T-helper 1 cell treated with Interleukin-12 subunit alpha and Interleukin-12 subunit beta and Interleukin-4 antibody, amounts not matched to agents 30 μg/mL and 1 μg/mL, for 36 hours (primary cell): ENCODE results near the gene TTC4.

Source experiments
- H3K27ac Mint-ChIP-seq: one replicate; pipeline ENCODE4 v1.8.0; 2021; ENCODE audit warnings: mild to moderate bottlenecking, mixed read lengths
- H3K27me3 Mint-ChIP-seq: one replicate; pipeline ENCODE4 v1.8.0; 2021; ENCODE audit warnings: low read depth, mixed read lengths
- H3K36me3 Mint-ChIP-seq: one replicate; pipeline ENCODE4 v1.8.0; 2021; ENCODE audit warnings: low read depth, mixed read lengths
- H3K4me1 Mint-ChIP-seq: one replicate; pipeline ENCODE4 v1.8.0; 2021; ENCODE audit warnings: low read depth, mixed read lengths
- H3K4me3 Mint-ChIP-seq: one replicate; pipeline ENCODE4 v1.8.0; 2021; ENCODE audit warnings: mild to moderate bottlenecking, moderate library complexity, mixed read lengths
- H3K9me3 Mint-ChIP-seq: one replicate; pipeline ENCODE4 v1.8.0; 2021; ENCODE audit warnings: mixed read lengths

Gene TTC4, protein sequence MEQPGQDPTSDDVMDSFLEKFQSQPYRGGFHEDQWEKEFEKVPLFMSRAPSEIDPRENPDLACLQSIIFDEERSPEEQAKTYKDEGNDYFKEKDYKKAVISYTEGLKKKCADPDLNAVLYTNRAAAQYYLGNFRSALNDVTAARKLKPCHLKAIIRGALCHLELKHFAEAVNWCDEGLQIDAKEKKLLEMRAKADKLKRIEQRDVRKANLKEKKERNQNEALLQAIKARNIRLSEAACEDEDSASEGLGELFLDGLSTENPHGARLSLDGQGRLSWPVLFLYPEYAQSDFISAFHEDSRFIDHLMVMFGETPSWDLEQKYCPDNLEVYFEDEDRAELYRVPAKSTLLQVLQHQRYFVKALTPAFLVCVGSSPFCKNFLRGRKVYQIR

DNA sequence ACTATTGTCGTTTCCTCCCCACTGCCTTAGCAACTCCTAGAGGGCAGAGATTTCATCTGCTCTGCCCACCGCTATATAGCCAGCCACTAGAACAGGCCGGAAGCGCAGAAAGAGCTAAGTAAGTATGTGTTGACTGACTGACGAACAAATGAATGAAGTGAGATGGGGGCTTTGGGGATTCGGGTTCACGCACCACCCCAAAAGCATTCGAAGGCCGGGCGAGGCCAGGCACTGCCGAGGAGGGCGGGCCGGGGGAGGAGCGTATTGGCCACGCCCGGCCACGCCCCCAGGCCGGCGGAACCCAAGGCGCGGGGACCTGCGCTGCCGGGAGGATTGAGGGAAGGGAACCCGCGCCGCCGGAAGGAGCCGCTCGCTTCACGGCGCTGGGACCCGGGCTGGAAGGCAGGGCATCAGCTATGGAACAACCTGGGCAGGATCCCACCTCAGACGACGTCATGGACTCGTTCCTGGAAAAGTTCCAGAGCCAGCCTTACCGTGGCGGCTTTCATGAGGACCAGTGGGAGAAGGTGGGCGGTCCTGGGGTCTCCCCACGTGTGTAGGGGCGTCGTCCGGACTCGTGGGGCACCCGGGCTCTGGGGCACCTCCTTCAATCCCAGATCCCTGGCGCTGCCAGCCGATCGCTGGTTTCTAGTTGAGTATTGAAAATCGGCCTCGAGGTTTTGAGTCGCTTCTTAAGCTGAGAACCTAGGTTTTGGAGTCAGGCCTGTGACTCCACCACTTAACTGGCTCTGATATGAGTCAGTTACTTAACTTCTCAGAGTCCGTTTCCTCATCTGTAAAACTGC is at the start of gene TTC4:
TSS of gene TTC4 (plus strand) at position 369 of the 806 bp plus-strand sequence. CDS start at position 417, 48 bp downstream.
- peaks cover 11% of the 10 kb centered on the region for H3K36me3 Mint-ChIP-seq
- peak within 1 kb of the TSS; percentile 88 for H3K27ac Mint-ChIP-seq
- peaks cover 21% of the 10 kb centered on the region for H3K4me1 Mint-ChIP-seq
- no peaks in the 10 kb centered on the region for H3K9me3 Mint-ChIP-seq
- H3K4me3 Mint-ChIP-seq: peak within 1 kb of the TSS; percentile 88
- H3K27me3 Mint-ChIP-seq: no peaks in the 10 kb centered on the region

DNA sequence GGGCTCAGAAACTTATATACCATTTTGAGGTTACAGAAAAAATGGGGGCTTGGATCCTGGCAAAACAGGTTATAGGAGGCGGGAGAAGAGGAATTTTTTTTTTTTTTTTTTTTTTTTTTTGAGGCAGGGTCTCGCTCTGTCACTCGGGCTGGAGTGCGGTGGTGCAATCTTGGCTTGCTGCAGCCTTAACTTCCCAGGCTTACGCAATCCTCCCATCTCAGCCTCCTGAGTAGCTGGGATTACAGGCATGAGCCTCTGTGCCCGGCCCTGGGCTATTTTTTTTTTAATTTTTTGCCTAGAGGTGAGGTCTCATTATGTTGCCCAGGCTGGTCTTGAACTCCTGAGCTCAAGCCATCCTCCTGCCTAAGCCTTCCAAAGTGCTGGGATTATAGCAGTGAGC is 49.3 kb upstream of the TTC4 start:
- H3K9me3 Mint-ChIP-seq: peaks cover 4% of the 10 kb centered on the region
- no peak overlapping the region for H3K4me3 Mint-ChIP-seq
- H3K36me3 Mint-ChIP-seq: no peaks in the 10 kb centered on the region
- peaks cover 4% of the 10 kb centered on the region for H3K27me3 Mint-ChIP-seq
- no peaks in the 10 kb centered on the region for H3K4me1 Mint-ChIP-seq
- no peak overlapping the region for H3K27ac Mint-ChIP-seq

DNA sequence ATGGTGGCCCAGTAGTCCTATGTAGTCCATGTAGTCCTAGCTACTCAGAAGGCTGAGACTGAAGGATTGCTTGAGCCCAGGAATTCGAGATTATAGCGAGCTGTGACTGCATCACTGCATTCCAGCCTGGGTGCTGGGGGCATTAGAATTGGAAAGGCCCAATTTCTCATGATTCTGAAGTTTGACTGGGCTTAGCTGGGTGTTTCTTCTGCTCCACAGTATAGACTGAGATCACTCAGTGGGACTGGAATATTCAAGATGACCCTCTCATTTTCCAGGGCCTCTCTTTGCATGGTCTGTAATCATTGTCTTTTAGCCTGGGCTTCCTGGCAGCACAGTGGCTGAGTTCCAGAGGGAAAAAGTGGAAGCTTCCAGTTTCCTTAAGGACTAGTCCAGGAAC is 47.9 kb upstream of the TTC4 start:
- Mint-ChIP-seq H3K36me3 (no peaks in the 10 kb centered on the region), H3K4me1 (peaks cover 6% of the 10 kb centered on the region), H3K27me3 (peaks cover 4% of the 10 kb centered on the region), H3K27ac (no peak overlapping the region), H3K9me3 (peaks cover 4% of the 10 kb centered on the region), H3K4me3 (no peak overlapping the region)

DNA sequence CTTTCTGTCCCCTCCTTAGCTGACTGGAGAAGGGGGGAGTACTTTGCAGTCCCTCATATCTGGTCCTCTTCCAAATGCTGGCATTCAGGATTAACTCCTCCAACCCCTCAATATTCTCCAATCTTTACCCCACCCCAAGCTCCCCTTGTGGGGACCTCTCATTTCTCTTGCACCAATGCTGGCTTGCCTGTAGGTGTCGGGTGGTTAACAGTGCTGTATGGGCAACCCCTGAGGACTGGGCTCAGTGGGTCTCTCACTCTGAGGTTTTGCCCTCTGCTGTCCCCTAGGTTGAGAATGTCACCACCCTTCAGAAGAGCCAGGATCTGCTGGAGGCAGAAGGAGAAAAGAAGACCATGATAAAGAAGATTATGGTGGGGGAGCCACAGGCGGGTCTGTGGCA is 47.1 kb upstream of the TTC4 start:
- Mint-ChIP-seq H3K4me1 (peaks cover 6% of the 10 kb centered on the region), H3K27me3 (peaks cover 9% of the 10 kb centered on the region), H3K36me3 (no peaks in the 10 kb centered on the region), H3K4me3 (no peak overlapping the region), H3K27ac (no peak overlapping the region), H3K9me3 (peaks cover 4% of the 10 kb centered on the region)

DNA sequence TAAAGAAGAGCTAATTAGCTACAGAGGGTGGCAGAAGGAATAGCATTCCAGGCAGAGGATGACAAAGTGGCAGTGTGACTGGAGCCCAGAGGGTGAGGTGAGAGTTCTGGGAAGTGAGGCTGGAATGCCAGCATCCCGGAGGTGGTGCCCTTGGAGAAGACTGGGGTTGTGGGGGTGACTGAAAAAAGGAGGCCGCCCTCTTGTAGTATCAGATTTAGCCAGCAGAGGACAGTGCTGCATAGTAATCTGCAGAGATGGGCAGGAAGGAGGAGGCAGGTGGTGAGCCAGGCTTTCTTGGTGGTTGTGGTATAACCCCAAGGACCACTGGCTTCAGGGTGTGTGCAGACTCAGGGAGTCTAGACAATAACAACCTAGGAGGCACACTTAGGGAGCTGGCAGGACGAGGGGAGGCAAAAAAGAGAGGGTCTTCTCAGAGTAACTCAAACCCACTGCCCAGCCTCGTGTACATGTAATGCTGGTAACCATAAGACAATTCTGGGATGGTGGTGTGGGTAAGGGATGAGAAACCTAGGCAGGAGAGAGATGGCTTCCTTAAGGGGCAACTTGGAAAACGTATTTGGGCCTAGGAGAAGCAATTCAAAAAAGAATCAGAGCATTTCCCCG is 43.6 kb upstream of the TTC4 start:
- Mint-ChIP-seq H3K9me3 (peaks cover 4% of the 10 kb centered on the region), H3K27ac (no peak overlapping the region), H3K36me3 (no peaks in the 10 kb centered on the region), H3K27me3 (peaks cover 9% of the 10 kb centered on the region), H3K4me3 (no peak overlapping the region), H3K4me1 (peaks cover 6% of the 10 kb centered on the region)

DNA sequence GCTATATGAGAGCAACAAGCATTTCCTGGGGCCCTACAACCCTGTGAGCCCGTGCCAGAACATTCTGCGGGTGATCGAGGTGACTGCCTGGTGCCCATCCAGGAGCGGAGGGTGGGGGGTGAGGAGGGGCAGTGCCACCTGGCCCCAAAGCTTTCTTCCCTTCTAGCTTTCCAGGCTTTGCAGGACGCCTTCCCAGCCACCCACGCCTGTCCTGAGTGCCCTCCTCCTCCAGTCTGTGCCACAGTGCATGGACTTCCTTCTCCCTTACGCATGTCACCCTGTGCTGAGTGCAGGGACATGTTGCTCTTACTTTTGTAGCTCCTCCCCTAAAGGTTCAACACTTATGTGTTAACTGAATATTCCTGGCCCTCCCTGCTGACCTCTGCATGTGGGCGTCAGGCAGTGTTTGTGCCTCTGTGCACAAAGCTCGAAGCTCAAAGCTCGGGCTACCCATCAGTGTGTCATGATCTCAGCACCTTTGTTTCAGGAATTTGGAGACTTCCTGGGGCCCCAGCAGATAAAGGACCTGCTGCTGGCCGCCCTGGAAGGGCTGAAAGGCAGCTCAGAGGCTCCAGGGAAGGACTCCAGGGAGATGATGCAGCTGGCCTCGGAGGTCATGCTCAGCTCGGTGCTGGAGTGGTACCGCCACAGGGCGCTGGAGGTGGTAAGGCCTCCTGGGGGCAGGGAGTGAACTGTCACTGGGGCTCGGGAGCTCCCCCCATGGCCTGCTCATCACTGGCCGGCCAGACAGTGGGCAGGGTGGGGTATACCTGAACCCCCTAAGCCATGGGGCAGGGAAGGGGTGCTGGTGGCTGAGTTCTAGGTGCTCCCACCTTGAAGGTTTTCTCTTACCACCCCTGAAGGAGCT is 36.7 kb upstream of the TTC4 start:
- H3K4me3 Mint-ChIP-seq: no peak overlapping the region
- H3K36me3 Mint-ChIP-seq: no peaks in the 10 kb centered on the region
- no peak overlapping the region for H3K27ac Mint-ChIP-seq
- no peaks in the 10 kb centered on the region for H3K27me3 Mint-ChIP-seq
- H3K9me3 Mint-ChIP-seq: no peaks in the 10 kb centered on the region
- H3K4me1 Mint-ChIP-seq: no peaks in the 10 kb centered on the region

DNA sequence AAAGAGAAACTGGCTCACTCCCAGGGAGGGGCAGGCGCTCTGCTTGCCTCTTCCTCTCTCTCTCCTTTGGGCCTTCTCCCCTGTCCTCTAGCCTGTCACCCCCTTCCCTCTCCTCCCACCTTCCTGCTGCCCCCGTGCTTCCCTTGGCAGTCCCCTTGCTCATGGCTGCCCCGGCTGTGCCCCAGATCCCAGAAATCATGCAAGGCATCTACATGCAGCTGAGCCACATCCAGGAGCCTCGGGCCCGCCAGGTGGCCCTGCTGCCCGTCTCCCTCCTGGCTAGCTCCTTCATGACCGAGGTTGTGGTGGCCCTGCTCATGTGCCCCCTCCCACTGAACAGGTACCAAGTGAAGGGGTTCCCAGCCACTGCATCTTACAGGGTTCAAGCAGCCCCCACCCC is 36.0 kb upstream of the TTC4 start:
- no peak overlapping the region for H3K4me3 Mint-ChIP-seq

DNA sequence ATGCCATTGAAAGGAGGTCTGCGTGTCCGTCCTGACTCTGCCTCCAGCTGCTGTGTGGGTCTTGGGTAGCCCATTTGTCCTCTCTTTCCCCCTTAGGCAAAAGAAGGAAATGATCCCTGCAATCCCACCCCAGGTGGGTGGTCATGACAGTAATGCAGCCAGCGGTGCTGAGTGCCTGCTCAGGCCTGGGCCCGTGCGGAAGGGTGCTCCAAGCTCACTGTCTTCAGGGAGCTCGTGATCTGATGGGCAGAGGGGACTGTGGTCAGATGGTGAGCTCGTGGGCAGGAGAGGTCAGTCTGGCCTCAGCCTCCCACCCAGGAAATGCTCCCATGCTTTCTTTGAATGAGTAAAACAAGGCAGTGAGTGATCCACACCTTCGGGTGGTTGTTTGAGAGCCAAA is 35.3 kb upstream of the TTC4 start:
- H3K9me3 Mint-ChIP-seq: no peaks in the 10 kb centered on the region

More for the DNA sequence above, 36.0 kb upstream of the TTC4 start:
- Mint-ChIP-seq H3K27me3 (no peaks in the 10 kb centered on the region), H3K36me3 (no peaks in the 10 kb centered on the region), H3K9me3 (no peaks in the 10 kb centered on the region), H3K27ac (no peak overlapping the region), H3K4me1 (no peaks in the 10 kb centered on the region)

DNA sequence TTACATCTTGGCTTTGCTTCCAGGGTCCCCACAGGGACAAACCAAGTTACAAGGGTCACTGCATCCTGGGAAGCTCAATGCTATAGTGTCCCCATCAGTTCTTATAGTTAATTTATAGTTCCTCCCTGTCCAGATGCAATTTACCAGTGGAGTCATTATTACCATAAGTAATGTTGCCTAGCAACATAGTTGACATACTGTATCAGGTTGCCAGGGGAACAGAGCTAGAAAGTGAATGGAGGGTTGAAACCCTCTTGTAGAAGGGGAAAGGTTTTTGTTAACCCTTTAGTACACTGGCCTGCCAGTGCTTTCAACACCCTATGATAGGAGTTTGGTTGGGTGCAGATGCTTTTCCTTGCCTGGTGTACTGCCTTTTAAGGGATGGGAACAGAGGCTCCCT is 34.3 kb upstream of the TTC4 start:
- H3K36me3 Mint-ChIP-seq: no peaks in the 10 kb centered on the region
- H3K27ac Mint-ChIP-seq: no peak overlapping the region
- H3K4me1 Mint-ChIP-seq: no peaks in the 10 kb centered on the region
- no peaks in the 10 kb centered on the region for H3K9me3 Mint-ChIP-seq
- H3K4me3 Mint-ChIP-seq: no peak overlapping the region
- H3K27me3 Mint-ChIP-seq: no peaks in the 10 kb centered on the region

More for the DNA sequence above, 35.3 kb upstream of the TTC4 start:
- Mint-ChIP-seq H3K27ac (no peak overlapping the region), H3K27me3 (no peaks in the 10 kb centered on the region), H3K4me1 (no peaks in the 10 kb centered on the region), H3K36me3 (no peaks in the 10 kb centered on the region), H3K4me3 (no peak overlapping the region)

DNA sequence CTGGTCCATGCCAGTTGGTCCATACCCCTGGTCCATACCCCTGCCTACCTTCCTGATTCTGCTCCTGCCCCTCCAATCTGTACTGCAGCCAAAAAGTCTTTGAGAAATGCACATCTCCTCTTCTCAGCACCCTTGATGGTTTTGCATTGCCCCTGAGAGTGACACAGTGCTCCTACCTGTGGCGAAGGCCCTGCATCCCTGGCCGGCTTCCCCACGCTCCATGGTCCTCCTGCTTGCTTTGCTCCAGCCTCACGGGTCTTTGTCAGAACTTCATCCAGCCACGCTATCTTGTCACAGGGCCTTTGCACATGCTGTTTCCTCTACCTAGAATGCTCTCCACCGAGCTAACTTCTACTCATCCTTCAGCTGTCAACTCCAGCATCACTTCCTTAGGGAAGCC is 32.2 kb upstream of the TTC4 start:
- no peaks in the 10 kb centered on the region for H3K36me3 Mint-ChIP-seq
- H3K4me1 Mint-ChIP-seq: no peaks in the 10 kb centered on the region
- no peak overlapping the region for H3K4me3 Mint-ChIP-seq
- H3K27ac Mint-ChIP-seq: no peak overlapping the region
- H3K9me3 Mint-ChIP-seq: no peaks in the 10 kb centered on the region
- peaks cover under 1% of the 10 kb centered on the region for H3K27me3 Mint-ChIP-seq

DNA sequence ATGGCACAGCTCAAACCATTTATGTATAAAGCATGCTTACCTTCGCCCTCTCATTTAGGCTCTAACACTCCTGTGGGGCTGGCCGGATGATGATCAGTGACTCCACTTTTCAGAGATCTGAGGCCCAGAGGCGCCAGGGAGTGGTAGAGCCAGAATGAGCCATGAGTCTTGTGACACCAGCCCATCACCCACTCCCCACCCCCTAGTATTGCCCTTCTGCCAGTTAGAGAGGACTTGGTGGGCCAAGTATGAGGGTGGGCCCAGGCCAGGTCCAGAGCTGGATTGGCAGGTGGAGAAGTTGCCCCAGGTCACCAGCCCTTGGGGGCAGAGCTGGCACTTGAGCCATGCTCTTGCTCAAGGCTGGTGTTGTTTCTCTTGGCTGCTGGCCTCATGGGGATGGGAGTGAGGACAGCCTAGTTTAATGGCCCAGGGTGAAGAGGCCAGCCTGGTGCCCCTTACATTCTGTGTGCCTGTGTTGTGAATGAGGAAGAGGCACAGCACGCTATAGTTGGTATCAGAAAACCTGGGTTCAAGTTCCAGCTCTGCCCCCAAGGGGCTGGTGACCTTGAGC is 30.2 kb upstream of the TTC4 start:
- H3K36me3 Mint-ChIP-seq: no peaks in the 10 kb centered on the region
- no peak overlapping the region for H3K4me3 Mint-ChIP-seq
- peaks cover 3% of the 10 kb centered on the region for H3K27me3 Mint-ChIP-seq
- H3K27ac Mint-ChIP-seq: no peak overlapping the region
- H3K4me1 Mint-ChIP-seq: no peaks in the 10 kb centered on the region
- no peaks in the 10 kb centered on the region for H3K9me3 Mint-ChIP-seq

DNA sequence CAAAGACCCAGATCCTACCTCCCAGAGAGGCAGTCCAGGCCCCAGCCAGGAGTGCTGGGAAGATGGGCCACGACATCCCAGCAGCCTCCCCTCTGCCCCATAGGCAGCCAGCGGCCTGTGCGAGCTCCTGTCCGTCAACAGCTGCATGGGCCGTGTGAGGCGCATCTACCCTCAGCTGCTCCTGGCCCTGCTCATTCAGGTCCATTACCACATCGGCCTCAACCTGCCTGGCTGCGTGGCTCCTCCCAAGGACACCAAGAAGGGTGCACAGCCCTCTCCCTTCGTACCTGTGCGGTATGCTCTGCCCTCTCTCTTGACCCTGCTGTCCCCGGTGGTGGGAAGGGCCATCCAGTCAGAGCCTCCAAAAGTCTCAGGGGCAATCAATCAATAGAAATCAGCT is 29.5 kb upstream of the TTC4 start:
- Mint-ChIP-seq H3K27ac (no peak overlapping the region), H3K4me3 (no peak overlapping the region), H3K36me3 (no peaks in the 10 kb centered on the region), H3K9me3 (no peaks in the 10 kb centered on the region), H3K4me1 (no peaks in the 10 kb centered on the region), H3K27me3 (peaks cover 3% of the 10 kb centered on the region)

DNA sequence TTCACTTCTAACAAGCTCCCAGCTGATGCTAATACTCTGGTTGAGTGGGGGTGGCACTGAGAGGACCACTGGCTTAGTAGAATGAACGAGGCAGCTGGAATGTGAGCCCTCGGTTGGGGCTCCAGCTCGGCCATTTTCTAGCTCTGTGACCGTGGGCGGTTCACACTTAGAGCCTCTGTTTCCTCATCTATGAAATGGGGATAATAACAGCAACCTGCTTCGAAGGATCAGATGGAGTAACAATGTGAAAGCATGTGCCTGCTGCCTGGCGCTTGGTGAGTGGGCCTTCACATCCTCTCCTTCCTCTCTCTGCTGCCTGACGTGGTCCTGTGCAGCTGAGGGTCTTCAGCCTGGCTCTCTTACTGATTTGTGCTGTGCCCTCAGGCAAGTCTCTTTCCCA is 20.9 kb upstream of the TTC4 start:
- Mint-ChIP-seq H3K27me3 (no peaks in the 10 kb centered on the region), H3K4me3 (no peak overlapping the region), H3K36me3 (no peaks in the 10 kb centered on the region), H3K27ac (no peak overlapping the region), H3K4me1 (no peaks in the 10 kb centered on the region), H3K9me3 (no peaks in the 10 kb centered on the region)

DNA sequence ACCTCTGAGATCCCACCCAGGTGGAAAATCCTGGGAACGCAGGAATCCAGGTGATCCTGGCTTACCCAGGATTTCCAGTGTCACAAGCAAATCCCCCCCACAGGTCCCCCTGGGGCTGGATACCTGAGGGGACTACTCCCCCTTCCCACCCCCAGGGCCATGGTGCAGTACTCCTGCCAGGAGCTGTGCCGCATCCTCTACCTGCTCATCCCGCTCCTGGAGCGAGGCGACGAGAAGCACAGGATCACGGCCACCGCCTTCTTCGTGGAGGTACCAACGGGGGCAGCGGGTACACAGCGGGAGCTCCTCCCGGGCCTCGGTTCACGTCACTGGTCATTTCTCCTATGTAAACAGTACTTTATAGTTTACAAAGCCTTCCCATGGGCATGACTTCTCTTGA is 20.4 kb upstream of the TTC4 start:
- Mint-ChIP-seq H3K4me1 (no peaks in the 10 kb centered on the region), H3K27ac (no peak overlapping the region), H3K9me3 (no peaks in the 10 kb centered on the region), H3K27me3 (no peaks in the 10 kb centered on the region), H3K4me3 (no peak overlapping the region), H3K36me3 (no peaks in the 10 kb centered on the region)
